Colonic mucosa (tissue), 4 donors: ENCODE results near the gene ELP4. TPM values are rescaled to one million over a fixed set of nuclear protein-coding genes. Genes with fewer than 3 reads are reported as not detected.

Experiments
- DNase-seq: peaks from one replicate; pipeline ENCODE4 v3.0.0-alpha.2; 2020
- H3K27ac ChIP-seq: fragments of 200-600 bp; one replicate; pipeline ENCODE4 v1.8.0; 2021
- H3K27me3 ChIP-seq: fragments of 200-600 bp; one replicate; pipeline ENCODE4 v1.8.0; 2021
- H3K36me3 ChIP-seq: fragments of 200-600 bp; one replicate; pipeline ENCODE4 v1.8.0; 2021
- H3K4me1 ChIP-seq: fragments of 200-600 bp; one replicate; pipeline ENCODE4 v1.8.0; 2021; ENCODE audit warnings: mild to moderate bottlenecking
- H3K4me3 ChIP-seq: fragments of 200-600 bp; one replicate; pipeline ENCODE4 v1.8.0; 2021
- H3K9ac ChIP-seq, 2 donors: one replicate each; pipeline ENCODE4 v1.7.0; 2013; ENCODE audit warnings: control low read depth in 2 of 2, low read depth in 2 of 2, low read length in 2 of 2
- H3K9me3 ChIP-seq: fragments of 200-600 bp; one replicate; pipeline ENCODE4 v1.8.0; 2021
- CTCF ChIP-seq: fragments of 200-600 bp; IDR thresholded peaks from one replicate; pipeline ENCODE4 v1.8.0; 2022; ENCODE audit warnings: antibody characterized with exemption, mild to moderate bottlenecking
- intact Hi-C: fragments of 100-400 bp; cut with DNase I; formaldehyde crosslinking; loops from one replicate; pipeline ENCODE4 v1.14.1; 2022
- total RNA-seq, 2 donors: library from RNA; stranded (reverse); fragmentation: NEBNext Ultra II Directional in 1 of 2; extraction: Animal tissue kit (Norgen Biotek cat#: 25700) in 1 of 2; gene quantifications; one replicate each; pipeline ENCODE4 v1.2.1, GENCODE V29; 2021
- donor health status: healthy.
- donor health status: DM: no; HTN: no; CAD: no.
- donor health status: DM: no; HTN: no; CAD: no.

The ELP4 gene
- total RNA-seq, 2 donors from 2014 or later, result 17.0 to 22.8 TPM

DNA sequence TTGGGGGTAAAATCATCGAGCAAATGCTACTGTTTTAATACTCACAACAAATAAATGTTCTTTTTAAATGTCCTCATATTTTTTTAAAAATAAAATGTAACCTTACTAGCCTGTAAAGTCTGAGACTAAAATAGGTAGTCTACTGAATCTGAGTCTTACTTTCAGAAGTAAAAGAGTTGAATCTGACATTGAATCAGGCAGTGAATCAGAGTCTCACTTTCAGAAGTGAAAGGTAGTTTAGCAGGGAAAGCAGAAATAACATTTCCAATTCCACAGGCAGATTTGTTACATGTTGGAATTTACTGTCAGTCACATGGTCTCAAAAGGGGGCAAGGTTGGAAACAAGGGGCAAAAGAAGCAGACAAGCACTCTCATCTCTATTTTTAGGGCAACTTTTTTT lies 143.0 kb downstream of the ELP4 start:
- Histone ChIP-seq H3K27ac (no peak overlapping the region), H3K27me3 (no peaks in the 10 kb centered on the region), H3K9me3 (no peaks in the 10 kb centered on the region), H3K4me1 (no peaks in the 10 kb centered on the region), H3K4me3 (no peak overlapping the region), H3K9ac (no peak overlapping the region), H3K36me3 (no peaks in the 10 kb centered on the region)
- no peak for TF ChIP-seq CTCF
- DNase-seq, result no peak
- intact Hi-C loops, result no loop called here

DNA sequence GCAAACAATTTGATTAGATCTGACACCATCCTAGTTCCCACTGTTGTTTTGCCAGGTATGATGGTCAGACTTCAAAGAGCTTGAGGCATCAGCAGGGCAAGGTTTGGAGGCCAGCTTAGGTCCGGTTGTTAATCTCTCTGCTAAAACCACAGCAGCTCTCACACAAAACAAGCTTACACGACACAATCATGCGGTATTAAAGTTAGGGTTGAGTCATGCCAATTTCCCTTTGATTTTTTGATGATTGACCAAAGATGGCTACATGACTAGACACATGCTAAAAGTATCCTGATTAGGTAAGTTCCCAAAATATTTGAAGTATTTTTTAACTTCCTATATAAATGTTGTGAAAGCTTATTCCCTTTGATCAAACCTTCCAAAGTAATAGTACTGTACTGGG lies 145.9 kb downstream of the ELP4 start:
- H3K27me3 ChIP-seq, result no peaks in the 10 kb centered on the region
- no peak for TF ChIP-seq CTCF
- H3K4me1 ChIP-seq, result no peaks in the 10 kb centered on the region
- H3K27ac ChIP-seq, result no peak overlapping the region
- H3K4me3 ChIP-seq, result no peak overlapping the region
- no peaks in the 10 kb centered on the region for H3K9me3 ChIP-seq
- H3K36me3 ChIP-seq, result no peaks in the 10 kb centered on the region
- H3K9ac ChIP-seq, result no peak overlapping the region
- intact Hi-C loops, result no loop called here
- no peak for DNase-seq

DNA sequence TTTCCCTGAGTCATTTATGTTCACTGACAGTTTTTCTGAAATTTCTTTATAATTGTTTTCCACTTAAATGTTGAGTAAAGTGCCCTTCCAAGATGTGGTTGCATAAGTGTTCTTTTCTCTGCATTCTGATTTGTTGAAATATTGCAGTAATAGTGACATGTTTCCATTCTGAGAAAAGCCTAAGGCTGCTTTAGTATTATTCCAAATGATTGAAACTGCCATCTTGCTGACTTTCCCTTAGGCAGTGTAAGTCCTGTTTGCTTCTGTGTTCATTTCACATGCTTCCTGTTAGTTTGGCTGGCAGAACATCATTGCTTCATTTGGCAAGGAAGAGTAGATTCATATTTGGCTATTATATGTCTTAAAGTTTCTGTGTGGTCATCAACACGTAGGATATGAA lies 146.5 kb downstream of the ELP4 start:
- TF ChIP-seq CTCF, result no peak
- no peak for DNase-seq
- Histone ChIP-seq H3K27me3 (no peaks in the 10 kb centered on the region), H3K9ac (no peak overlapping the region), H3K4me1 (no peaks in the 10 kb centered on the region), H3K9me3 (no peaks in the 10 kb centered on the region), H3K4me3 (no peak overlapping the region), H3K27ac (no peak overlapping the region), H3K36me3 (no peaks in the 10 kb centered on the region)
- intact Hi-C loops, result no loop called here

GRCh38 chr11:31657091-31657490 lies 147.5 kb downstream of the ELP4 start:
- Histone ChIP-seq H3K27ac (no peak overlapping the region), H3K4me3 (no peak overlapping the region), H3K27me3 (no peaks in the 10 kb centered on the region), H3K9me3 (no peaks in the 10 kb centered on the region), H3K9ac (no peak overlapping the region), H3K4me1 (no peaks in the 10 kb centered on the region), H3K36me3 (no peaks in the 10 kb centered on the region)
- no peak for DNase-seq
- TF ChIP-seq CTCF, result no peak
- intact Hi-C loops, result no loop called here

DNA sequence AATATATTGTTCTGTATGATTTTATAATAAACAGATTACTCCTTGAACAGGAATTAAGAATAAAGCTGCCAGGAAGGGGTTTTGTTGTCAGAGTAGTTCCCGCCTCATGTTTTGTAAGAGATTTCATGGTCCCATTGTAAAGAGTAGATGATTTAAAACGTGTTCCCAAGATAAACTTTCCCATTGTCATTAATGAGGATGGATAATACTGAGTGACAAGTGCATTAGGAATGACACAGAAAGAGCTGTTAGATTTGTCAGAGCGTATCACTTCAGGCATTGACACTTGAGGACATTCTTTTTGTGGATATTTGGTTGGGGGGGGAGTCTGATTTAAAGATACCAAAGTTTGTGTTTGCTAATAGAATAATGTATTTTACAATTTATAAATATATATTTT lies 154.6 kb downstream of the ELP4 start:
- no peak overlapping the region for H3K4me3 ChIP-seq
- no peaks in the 10 kb centered on the region for H3K9me3 ChIP-seq
- H3K27ac ChIP-seq, result no peak overlapping the region
- no peak for DNase-seq
- intact Hi-C loops, result no loop called here
- H3K4me1 ChIP-seq, result no peaks in the 10 kb centered on the region
- H3K27me3 ChIP-seq, result no peaks in the 10 kb centered on the region
- no peak overlapping the region for H3K9ac ChIP-seq
- no peak for TF ChIP-seq CTCF
- H3K36me3 ChIP-seq, result no peaks in the 10 kb centered on the region

- Histone ChIP-seq H3K4me1 (no peaks in the 10 kb centered on the region), H3K9ac (no peak overlapping the region), H3K36me3 (no peaks in the 10 kb centered on the region), H3K27ac (no peak overlapping the region), H3K27me3 (no peaks in the 10 kb centered on the region), H3K9me3 (no peaks in the 10 kb centered on the region), H3K4me3 (no peak overlapping the region)
- DNase-seq, result no peak
- intact Hi-C loops, result no loop called here
- TF ChIP-seq CTCF, result no peak
Measured at GRCh38 chr11:31664954-31665353, 155.4 kb downstream of the ELP4 start.
